ENCODE measurements around the gene HIRIP3.
"Not testable (repeated sequence)": the region's sequence is repeated elsewhere in the genome, so short reads cannot be mapped to it uniquely, and the experiment has no call there.

Gene HIRIP3

DNA sequence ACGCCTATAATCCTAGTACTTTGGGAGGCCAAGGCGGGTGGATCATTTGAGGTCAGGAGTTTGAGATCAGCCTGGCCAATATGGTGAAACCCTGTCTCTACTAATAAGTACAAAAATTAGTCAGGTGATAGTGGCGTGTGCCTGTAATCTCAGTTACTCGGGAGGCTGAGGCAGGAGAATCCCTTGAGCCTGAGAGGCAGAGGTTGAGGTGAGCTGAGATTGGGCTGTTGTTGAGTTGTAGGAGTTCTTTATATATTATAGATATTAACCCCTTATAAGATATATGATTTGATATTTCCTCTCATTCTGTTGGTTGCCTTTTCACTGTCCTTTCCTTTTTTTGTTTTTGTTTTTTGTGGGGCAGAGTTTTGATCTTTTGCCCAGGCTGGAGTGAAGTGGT is 35.6 kb downstream of the HIRIP3 start:
- DNase-seq (ENCODE audit: low read depth) = not testable (repeated sequence)

DNA sequence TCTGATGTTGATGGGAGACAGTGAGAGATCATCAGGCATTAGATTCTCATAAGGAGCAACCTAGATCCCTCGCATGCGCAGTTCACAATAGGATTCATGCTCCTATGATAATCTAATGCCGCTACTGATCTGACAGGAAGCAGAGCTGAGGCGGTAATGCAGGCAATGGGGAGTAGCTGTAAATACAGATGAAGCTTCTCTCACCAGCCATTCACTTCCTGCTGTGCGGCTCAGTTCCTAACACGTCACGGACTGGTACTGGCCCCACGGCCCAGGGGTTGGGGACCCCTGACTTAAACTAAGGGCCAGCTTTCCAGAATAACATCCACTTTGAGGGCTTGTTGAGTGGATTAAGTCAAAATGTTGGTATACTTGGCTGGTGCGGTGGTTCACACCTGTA is 36.1 kb downstream of the HIRIP3 start:
- no peak for DNase-seq (ENCODE audit: low read depth)

DNA sequence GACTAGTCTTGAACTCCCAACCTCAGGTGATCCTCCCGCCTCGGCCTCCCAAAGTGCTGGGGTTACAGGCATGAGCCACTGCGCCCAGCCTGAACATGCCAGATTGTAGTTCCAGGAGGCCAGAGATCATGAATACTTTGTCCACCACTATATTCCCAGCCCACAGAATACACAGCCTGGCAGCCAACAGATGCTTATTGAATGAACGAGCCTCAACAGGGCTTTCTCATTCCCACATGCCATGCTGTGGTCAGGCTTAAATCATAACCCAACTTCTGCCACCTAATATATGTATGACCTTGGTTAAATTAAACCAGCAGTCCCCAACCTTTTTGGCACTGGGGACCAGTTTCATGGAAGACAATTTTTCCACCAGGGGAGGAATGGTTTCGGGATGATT is 36.7 kb downstream of the HIRIP3 start:
- no peak for DNase-seq (ENCODE audit: low read depth)

GRCh38 chr16:29951625-29952365 is 43.6 kb downstream of the HIRIP3 start:
- no peak for DNase-seq (ENCODE audit: low read depth)

GRCh38 chr16:29950806-29951461 is 44.5 kb downstream of the HIRIP3 start:
- no peak for DNase-seq (ENCODE audit: low read depth)

DNA sequence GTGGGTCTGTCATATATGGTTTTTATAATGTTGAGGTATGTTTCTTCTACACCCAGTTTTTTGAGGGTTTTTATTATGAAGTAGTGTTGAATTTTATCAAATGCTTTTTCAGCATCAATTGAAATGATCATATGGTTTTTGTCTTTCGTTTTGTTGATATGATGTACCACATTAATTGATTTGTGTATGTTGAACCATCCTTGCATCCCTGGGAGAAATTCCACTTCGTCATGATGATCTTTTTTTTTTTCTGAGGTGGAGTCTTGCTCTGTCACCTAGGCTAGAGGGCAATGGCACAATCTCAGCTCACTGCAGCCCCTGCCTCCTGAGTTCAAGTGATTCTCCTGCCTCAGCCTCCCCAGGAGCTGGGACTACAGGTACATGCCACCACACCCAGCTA is 47.5 kb downstream of the HIRIP3 start:
- DNase-seq (ENCODE audit: low read depth) = no peak

GRCh38 chr16:29943846-29944799 is 51.3 kb downstream of the HIRIP3 start:
- no peak for DNase-seq (ENCODE audit: low read depth)

Data from activated T-helper 1 cell treated with Interleukin-2 at 50 U/mL for 16 hours (primary cell).